Measurements from ENCODE around the gene DAD1.

DAD1 gene

GRCh38 chr14:22520796-22521195, 68.2 kb downstream of the DAD1 start:
- DNase-seq (ENCODE audit: low read depth in 2 of 3, low spot score in 1 of 3), result no peak

GRCh38 chr14:22519877-22520685, 68.9 kb downstream of the DAD1 start:
- no peak for DNase-seq (ENCODE audit: low read depth in 2 of 3, low spot score in 1 of 3)

- no peak for DNase-seq (ENCODE audit: low read depth in 2 of 3, low spot score in 1 of 3)
Observed at GRCh38 chr14:22518073-22518472, 71.0 kb downstream of the DAD1 start.

- DNase-seq (ENCODE audit: low read depth in 2 of 3, low spot score in 1 of 3), result no peak
Observed at GRCh38 chr14:22517117-22517720, 71.8 kb downstream of the DAD1 start.

- no peak for DNase-seq (ENCODE audit: low read depth in 2 of 3, low spot score in 1 of 3)
Observed at GRCh38 chr14:22515929-22516328, 73.1 kb downstream of the DAD1 start.

All from stimulated activated CD4-positive, alpha-beta T cell treated with anti-CD3 and anti-CD28 coated beads, Interleukin-12 subunit alpha, Interleukin-12 subunit beta, amount 100 ng/mL, for 48 hours (primary cell).